Activated CD4-positive, alpha-beta T cell treated with anti-CD3 and anti-CD28 coated beads, Interleukin-2, amount 50 U/mL, for 24 hours (primary cell): Measurements from ENCODE around the gene IL21R.
A peak's percentile ranks its signal among the peaks of the same experiment; 100 is the strongest.

Source experiments
- DNase-seq, 2 donors: peaks; one replicate each; pipeline ENCODE4 v3.0.0-alpha.2; 2020; ENCODE audit warnings: low read depth in 1 of 2, low spot score in 1 of 2

IL21R gene

DNA sequence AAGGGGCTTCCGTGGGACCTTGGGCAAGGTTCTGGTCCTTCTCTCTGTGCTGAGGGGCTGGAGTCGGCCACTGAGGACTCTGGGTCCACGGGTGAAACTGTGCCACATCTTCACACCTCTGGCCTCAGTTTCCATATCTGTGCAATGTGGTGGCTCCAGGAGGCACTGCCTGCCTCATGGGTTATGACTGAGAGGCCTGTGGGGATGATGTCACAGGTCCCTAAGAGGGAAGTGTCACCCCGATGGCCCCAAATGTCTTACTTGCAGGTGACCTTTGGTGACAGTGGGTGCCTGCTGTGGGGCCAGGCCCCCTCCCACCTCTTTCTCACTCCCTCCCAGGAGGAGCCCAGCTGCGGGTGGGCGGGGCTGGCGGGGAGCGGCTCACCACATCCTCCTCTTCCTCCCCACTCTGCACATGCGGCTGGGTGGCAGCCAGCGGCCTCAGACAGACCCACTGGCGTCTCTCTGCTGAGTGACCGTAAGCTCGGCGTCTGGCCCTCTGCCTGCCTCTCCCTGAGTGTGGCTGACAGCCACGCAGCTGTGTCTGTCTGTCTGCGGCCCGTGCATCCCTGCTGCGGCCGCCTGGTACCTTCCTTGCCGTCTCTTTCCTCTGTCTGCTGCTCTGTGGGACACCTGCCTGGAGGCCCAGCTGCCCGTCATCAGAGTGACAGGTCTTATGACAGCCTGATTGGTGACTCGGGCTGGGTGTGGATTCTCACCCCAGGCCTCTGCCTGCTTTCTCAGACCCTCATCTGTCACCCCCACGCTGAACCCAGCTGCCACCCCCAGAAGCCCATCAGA lies at the start of gene IL21R:
Gene IL21R (plus strand): TSS at position 407 of the 801 bp plus-strand sequence. CDS start 27,898 bp downstream, outside the sequence.
- DNase-seq, result peak; percentile 62 to 72

DNA sequence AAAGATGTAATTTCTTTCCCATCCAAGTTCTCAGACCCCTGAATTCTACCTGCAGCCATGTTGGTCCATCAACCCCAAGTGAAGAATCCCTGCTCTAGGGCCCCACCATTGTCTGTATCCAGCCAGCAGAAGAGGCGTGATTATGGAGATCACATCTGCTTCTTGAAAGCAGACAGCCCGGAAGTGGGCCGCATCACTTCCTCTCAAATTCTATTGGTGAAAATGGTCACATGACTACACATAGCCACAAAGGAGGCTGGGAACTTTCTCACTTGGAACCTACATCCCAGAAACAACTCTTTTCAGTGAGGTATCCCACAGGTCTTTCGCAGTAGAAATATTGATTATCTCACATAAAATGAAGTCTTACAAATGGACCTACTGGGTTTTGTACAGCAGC lies 48.1 kb upstream of the IL21R start:
- DNase-seq, result no peak

- DNase-seq, result no peak
Measured at GRCh38 chr16:27355610-27356009, 46.4 kb upstream of the IL21R start.

DNA sequence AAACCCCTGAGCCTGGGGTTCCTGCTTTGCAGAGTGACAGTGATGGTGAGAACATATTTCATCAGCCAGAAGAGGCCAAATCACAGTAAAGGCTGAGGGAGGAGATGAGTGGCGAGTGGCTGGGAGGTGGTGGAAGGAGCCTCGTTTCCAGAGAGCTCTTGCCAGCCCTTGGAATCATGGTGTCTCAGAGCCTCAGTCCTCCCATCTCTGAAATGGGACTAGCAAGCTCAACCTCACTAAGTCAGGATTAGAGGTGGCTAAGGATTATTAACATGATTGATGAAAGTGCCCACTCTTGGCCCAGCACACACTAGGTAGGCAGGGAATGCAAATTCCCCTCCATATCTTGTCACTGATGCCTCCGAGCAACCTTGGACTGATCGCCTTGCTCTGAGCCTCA lies 45.2 kb upstream of the IL21R start:
- DNase-seq, result no peak

DNA sequence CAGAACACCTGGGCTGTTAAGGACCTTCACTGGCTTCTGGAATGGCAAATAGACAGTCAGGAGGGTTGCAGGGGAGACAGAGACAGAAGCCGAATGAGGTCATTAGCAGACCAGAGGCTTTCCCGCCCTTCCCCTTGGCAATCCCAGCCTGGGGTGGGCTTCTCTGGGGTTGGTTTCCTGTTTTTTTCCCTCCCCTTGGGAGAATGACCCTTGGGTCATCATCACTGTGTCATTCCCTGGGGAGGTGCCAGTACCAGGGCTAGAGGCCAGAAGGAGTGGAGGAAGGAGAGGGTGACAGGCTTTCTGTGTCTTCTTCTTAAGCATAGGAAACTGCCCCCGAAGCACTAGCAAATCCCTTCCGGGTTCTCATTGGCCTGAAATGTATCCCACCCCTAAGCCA lies 42.9 kb upstream of the IL21R start:
- DNase-seq, result no peak

GRCh38 chr16:27359615-27360014 lies 42.4 kb upstream of the IL21R start:
- no peak for DNase-seq

DNA sequence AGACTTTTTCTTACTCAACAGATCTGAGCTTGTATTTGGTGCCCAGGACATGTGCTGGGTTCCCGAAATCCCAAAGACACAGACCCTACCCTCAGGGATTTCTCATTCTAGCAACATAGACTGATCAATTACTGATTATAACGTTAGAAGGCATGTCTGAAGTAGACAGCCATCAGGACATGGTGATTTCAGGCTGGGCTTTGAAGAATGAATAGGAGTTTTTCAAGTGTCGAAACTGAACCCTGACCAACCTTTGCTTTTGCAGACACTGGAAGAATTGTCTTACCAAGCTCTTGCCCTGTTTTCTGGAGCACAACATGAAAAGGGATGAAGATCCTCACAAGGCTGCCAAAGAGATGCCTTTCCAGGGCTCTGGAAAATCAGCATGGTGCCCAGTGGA lies 40.0 kb upstream of the IL21R start:
- no peak for DNase-seq

DNA sequence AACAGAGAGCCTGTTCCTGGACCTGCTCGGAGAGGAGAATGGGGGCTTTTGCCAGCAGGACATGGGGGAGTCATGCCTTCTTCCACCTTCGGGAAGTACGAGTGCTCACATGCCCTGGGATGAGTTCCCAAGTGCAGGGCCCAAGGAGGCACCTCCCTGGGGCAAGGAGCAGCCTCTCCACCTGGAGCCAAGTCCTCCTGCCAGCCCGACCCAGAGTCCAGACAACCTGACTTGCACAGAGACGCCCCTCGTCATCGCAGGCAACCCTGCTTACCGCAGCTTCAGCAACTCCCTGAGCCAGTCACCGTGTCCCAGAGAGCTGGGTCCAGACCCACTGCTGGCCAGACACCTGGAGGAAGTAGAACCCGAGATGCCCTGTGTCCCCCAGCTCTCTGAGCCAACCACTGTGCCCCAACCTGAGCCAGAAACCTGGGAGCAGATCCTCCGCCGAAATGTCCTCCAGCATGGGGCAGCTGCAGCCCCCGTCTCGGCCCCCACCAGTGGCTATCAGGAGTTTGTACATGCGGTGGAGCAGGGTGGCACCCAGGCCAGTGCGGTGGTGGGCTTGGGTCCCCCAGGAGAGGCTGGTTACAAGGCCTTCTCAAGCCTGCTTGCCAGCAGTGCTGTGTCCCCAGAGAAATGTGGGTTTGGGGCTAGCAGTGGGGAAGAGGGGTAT lies 39.3 kb upstream of the IL21R start:
- DNase-seq, result no peak

DNA sequence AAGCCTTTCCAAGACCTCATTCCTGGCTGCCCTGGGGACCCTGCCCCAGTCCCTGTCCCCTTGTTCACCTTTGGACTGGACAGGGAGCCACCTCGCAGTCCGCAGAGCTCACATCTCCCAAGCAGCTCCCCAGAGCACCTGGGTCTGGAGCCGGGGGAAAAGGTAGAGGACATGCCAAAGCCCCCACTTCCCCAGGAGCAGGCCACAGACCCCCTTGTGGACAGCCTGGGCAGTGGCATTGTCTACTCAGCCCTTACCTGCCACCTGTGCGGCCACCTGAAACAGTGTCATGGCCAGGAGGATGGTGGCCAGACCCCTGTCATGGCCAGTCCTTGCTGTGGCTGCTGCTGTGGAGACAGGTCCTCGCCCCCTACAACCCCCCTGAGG lies 38.7 kb upstream of the IL21R start:
- DNase-seq, result no peak

GRCh38 chr16:27363797-27364196 lies 38.2 kb upstream of the IL21R start:
- DNase-seq, result no peak

GRCh38 chr16:27364493-27365141 lies 37.4 kb upstream of the IL21R start:
- no peak for DNase-seq

GRCh38 chr16:27365142-27366089 lies 36.6 kb upstream of the IL21R start:
- no peak for DNase-seq

GRCh38 chr16:27366687-27367460 lies 35.1 kb upstream of the IL21R start:
- peak in 1 of 2 donors; percentile 25 for DNase-seq

DNA sequence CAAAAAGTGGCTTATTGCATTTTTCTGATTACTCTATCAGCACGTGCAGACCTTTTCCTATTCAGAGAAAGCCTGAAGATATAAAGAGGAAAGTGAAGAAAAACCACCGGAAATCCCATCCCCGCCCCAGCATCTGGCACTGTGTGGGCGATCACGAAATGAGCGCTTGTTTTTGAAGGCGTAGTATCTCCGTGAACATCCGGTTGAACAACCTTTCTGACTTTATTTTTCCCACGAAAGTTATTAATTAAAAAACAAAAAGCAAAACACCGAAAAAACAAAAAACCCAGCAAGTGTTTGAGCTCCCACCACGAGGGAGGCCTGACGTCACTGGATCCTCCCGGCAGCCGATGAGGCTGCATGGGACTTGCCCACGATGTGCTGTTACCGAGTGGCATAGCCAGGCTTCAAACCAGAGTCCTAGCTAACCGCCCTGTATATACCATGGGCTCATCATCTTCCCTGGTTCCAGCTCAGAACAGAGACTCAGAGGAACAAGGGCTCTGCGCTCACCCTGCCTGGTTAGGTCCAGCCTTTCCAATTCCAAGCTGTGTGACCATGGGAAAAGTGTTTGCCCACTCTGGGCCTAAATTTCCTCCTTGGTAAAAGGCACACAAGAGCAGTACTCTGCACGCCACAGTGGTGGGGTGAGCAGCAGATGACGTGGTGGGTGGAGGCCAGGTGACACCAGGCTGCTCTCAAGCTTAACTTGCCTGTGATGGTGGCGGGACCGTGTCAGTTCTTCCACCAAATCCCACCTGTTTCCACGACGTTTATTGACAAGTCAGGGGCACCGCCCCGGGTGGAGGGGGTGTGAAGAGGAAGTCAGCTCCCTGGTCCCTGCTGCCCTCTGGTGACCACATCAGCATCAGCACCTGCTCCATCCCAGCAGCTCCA lies 34.3 kb upstream of the IL21R start:
- DNase-seq, result peak; percentile 82 to 93

DNA sequence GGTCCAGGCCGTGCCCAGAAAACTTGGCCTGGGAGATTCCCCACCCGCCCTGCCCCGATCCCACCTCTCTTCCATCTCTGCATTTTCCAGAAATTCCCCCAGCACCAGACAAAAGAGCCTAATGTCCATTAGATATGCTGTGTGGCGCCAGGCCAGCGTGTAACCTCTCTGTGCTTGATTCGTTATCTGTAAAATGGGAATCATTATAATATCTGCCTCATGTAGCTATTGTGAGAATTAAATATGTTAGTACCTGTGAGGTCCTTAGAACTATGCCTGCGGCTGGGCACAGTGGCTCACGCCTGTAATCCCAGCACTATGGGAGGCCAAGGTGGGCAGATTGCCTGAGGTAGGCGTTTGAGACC lies 33.6 kb upstream of the IL21R start:
- no peak for DNase-seq

DNA sequence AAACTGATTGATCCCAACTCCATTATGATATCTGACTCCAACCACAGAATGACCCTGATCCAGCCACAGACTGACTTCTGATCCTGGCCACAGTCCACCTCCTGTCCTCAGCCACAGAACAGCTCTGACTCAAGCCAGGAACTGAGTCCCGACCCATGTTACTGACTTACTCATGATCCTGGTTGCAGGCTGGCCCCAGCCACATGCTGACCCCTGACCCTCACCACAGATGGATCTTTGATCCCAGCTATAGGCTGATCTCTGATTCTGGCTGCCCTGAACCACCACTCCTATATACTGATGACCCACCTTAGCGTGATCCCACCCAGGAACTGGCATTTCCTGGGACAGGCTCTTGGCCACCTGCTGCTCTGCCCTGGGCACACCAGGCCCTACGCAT lies 32.2 kb upstream of the IL21R start:
- DNase-seq, result no peak

DNA sequence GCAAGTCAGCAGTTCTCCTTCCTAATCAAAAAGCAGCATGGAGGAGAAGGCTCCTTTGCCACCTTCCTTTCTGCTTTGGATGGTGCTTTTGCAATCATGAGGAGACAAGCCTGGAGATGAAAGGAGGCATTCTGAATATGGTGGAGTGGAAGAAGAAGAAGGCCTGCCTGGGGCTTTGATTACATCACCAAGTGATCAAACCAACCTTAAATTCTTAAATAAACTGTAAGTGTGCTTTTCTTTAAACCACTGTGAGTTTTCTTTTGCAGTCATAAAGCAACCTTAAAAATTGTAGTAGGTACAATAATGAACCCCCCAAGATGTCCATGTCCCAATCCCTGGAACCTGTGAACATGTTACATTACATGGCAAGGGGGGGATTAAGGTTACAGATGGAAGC lies 31.7 kb upstream of the IL21R start:
- DNase-seq, result no peak

- no peak for DNase-seq
Measured at GRCh38 chr16:27373312-27373711, 28.7 kb upstream of the IL21R start.

DNA sequence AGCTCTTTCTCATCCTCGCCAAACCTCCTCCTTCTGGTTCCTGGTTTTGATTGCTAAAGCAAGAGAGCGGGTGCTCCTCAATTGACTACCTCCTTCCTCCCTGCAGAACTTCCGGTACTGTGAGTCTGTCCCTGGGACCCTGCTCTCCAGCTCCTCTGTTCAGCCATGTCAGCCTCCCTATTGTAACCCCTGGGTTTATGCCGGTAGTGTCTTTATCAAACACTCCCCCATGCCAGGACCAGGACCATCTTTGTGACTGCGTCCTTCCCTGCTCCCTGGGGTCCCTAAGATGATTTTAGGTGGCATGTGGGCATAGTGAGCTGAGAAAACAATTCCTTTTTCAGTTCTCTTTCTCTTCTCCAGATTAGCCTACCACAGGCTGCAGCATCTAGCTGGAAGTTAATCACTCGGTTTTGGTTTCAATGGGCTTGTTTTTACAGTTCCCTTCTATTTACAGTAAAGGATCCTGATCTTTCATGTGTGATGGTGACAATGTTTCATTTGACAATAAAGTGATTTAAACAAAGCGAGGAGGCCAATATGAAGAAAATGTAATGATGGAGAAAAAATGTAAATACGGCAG lies 27.7 kb upstream of the IL21R start:
- DNase-seq, result no peak
